ENCODE data around the gene SPOCK2.

The SPOCK2 gene

GRCh38 chr10:72025832-72026231 lies 62.5 kb downstream of the SPOCK2 start:
- no peak for DNase-seq

GRCh38 chr10:72025400-72025799 lies 63.0 kb downstream of the SPOCK2 start:
- DNase-seq: no peak

GRCh38 chr10:72024596-72024995 lies 63.8 kb downstream of the SPOCK2 start:
- DNase-seq: no peak

GRCh38 chr10:72022228-72022627 lies 66.1 kb downstream of the SPOCK2 start:
- no peak for DNase-seq

- no peak for DNase-seq
These were observed 67.2 kb downstream of the SPOCK2 start for GRCh38 chr10:72020914-72021809.

- no peak for DNase-seq
These were observed 69.1 kb downstream of the SPOCK2 start for GRCh38 chr10:72019085-72019876.

GRCh38 chr10:72016608-72017300 lies 71.6 kb downstream of the SPOCK2 start:
- no peak for DNase-seq

- no peak for DNase-seq
These were observed 72.5 kb downstream of the SPOCK2 start for GRCh38 chr10:72015841-72016240.

- DNase-seq: no peak
These were observed 73.4 kb downstream of the SPOCK2 start for GRCh38 chr10:72014785-72015480.

- no peak for DNase-seq
These were observed 74.2 kb downstream of the SPOCK2 start for GRCh38 chr10:72014197-72014596.

GRCh38 chr10:72013202-72013945 lies 75.0 kb downstream of the SPOCK2 start:
- DNase-seq: no peak

- no peak for DNase-seq
These were observed 75.6 kb downstream of the SPOCK2 start for GRCh38 chr10:72012796-72013195.

- no peak for DNase-seq
These were observed 76.3 kb downstream of the SPOCK2 start for GRCh38 chr10:72011976-72012512.

GRCh38 chr10:72011468-72011867 lies 76.9 kb downstream of the SPOCK2 start:
- DNase-seq: peak; percentile 22

- no peak for DNase-seq
These were observed 77.3 kb downstream of the SPOCK2 start for GRCh38 chr10:72011016-72011415.

- DNase-seq: no peak
These were observed 77.9 kb downstream of the SPOCK2 start for GRCh38 chr10:72010234-72010973.

GRCh38 chr10:72009425-72010081 lies 78.8 kb downstream of the SPOCK2 start:
- DNase-seq: no peak

- DNase-seq: no peak
These were observed 79.3 kb downstream of the SPOCK2 start for GRCh38 chr10:72009051-72009424.
